H1 (cell line): ENCODE measurements around the gene RNU6-1. TPM values are rescaled to one million over a fixed set of nuclear protein-coding genes. Genes with fewer than 3 reads are reported as not detected.

ENCODE experiments used
- polyA plus RNA-seq, 7 experiments: library from polyadenylated mRNA; depleted of rRNA in 3 of 7; stranded (reverse) in 5 of 7; unstranded in 2 of 7; fragments of >200 nt in 5 of 7; fragments of 200-250 nt in 2 of 7; gene quantifications; 1 replicate in 5 of 7; 2 replicates in 1 of 7; 4 replicates in 1 of 7; pipeline versions ENCODE4 v1.2.1 to v1.2.3, GENCODE V29; 2011 to 2013; ENCODE audit warnings: missing spikeins in 2 of 7, mixed read lengths in 2 of 7
- total RNA-seq: library from RNA; stranded (reverse); fragmentation: NEBNext Ultra II Directional; extraction: Animal tissue kit (Norgen Biotek cat#: 25700); gene quantifications from 2 replicates; pipeline ENCODE4 v1.2.1, GENCODE V29; 2021
- TF ChIP-seq, protein P1 (sequence below): fragments of 300-600 bp; sonication (generic); IDR thresholded peaks from 2 replicates; pipeline ENCODE4 v1.7.1; 2012; ENCODE audit warnings: low read length, moderate library complexity, mild to moderate bottlenecking, inconsistent platforms; ENCODE audit not compliant: insufficient replicate concordance

Gene RNU6-1
- total and polyA plus RNA-seq, 2 of the 8 experiments (the other 6 are each of a cell fraction or from before 2014, with no cell fraction given) = not detected

DNA sequence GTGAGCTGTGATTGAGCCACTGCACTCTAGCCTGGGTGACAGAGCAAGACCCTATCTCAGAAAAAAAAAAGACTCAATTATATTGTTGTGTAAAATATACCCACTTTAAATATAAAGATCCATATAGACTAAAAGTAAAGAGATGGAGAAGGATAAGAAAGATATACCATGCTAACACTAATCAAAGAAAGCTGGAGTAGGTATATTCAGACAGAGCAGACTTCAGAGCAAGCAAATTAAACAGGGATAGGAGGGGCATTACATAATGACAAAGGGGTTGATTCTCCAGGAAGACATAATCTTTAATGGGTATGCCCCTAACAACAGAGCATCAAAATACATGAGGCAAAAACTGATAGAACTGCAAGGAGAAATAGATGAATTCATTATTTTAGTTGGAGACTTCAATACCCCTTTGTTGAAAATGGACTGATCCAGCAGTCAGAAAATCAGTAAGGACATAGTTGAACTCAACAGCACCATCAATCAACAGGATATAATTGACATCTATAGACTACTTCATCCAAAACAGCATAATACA is 31.1 kb upstream of the RNU6-1 start (continued):
- TF ChIP-seq, protein P1, sequence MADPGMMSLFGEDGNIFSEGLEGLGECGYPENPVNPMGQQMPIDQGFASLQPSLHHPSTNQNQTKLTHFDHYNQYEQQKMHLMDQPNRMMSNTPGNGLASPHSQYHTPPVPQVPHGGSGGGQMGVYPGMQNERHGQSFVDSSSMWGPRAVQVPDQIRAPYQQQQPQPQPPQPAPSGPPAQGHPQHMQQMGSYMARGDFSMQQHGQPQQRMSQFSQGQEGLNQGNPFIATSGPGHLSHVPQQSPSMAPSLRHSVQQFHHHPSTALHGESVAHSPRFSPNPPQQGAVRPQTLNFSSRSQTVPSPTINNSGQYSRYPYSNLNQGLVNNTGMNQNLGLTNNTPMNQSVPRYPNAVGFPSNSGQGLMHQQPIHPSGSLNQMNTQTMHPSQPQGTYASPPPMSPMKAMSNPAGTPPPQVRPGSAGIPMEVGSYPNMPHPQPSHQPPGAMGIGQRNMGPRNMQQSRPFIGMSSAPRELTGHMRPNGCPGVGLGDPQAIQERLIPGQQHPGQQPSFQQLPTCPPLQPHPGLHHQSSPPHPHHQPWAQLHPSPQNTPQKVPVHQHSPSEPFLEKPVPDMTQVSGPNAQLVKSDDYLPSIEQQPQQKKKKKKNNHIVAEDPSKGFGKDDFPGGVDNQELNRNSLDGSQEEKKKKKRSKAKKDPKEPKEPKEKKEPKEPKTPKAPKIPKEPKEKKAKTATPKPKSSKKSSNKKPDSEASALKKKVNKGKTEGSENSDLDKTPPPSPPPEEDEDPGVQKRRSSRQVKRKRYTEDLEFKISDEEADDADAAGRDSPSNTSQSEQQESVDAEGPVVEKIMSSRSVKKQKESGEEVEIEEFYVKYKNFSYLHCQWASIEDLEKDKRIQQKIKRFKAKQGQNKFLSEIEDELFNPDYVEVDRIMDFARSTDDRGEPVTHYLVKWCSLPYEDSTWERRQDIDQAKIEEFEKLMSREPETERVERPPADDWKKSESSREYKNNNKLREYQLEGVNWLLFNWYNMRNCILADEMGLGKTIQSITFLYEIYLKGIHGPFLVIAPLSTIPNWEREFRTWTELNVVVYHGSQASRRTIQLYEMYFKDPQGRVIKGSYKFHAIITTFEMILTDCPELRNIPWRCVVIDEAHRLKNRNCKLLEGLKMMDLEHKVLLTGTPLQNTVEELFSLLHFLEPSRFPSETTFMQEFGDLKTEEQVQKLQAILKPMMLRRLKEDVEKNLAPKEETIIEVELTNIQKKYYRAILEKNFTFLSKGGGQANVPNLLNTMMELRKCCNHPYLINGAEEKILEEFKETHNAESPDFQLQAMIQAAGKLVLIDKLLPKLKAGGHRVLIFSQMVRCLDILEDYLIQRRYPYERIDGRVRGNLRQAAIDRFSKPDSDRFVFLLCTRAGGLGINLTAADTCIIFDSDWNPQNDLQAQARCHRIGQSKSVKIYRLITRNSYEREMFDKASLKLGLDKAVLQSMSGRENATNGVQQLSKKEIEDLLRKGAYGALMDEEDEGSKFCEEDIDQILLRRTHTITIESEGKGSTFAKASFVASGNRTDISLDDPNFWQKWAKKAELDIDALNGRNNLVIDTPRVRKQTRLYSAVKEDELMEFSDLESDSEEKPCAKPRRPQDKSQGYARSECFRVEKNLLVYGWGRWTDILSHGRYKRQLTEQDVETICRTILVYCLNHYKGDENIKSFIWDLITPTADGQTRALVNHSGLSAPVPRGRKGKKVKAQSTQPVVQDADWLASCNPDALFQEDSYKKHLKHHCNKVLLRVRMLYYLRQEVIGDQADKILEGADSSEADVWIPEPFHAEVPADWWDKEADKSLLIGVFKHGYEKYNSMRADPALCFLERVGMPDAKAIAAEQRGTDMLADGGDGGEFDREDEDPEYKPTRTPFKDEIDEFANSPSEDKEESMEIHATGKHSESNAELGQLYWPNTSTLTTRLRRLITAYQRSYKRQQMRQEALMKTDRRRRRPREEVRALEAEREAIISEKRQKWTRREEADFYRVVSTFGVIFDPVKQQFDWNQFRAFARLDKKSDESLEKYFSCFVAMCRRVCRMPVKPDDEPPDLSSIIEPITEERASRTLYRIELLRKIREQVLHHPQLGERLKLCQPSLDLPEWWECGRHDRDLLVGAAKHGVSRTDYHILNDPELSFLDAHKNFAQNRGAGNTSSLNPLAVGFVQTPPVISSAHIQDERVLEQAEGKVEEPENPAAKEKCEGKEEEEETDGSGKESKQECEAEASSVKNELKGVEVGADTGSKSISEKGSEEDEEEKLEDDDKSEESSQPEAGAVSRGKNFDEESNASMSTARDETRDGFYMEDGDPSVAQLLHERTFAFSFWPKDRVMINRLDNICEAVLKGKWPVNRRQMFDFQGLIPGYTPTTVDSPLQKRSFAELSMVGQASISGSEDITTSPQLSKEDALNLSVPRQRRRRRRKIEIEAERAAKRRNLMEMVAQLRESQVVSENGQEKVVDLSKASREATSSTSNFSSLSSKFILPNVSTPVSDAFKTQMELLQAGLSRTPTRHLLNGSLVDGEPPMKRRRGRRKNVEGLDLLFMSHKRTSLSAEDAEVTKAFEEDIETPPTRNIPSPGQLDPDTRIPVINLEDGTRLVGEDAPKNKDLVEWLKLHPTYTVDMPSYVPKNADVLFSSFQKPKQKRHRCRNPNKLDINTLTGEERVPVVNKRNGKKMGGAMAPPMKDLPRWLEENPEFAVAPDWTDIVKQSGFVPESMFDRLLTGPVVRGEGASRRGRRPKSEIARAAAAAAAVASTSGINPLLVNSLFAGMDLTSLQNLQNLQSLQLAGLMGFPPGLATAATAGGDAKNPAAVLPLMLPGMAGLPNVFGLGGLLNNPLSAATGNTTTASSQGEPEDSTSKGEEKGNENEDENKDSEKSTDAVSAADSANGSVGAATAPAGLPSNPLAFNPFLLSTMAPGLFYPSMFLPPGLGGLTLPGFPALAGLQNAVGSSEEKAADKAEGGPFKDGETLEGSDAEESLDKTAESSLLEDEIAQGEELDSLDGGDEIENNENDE = no peak
